Measurements from ENCODE around the gene ARHGAP21. TPM values are rescaled to one million over a fixed set of nuclear protein-coding genes. Genes with fewer than 3 reads are reported as not detected.

The ARHGAP21 gene
- total RNA-seq, 1 donor from 2014 or later: 27.5 TPM

GRCh38 chr10:24550680-24551079 lies 173.0 kb downstream of the ARHGAP21 start:
- Histone ChIP-seq H3K27ac (no peak overlapping the region), H3K9me3 (no peaks in the 10 kb centered on the region), H3K27me3 (no peaks in the 10 kb centered on the region), H3K4me1 (no peaks in the 10 kb centered on the region), H3K36me3 (peaks cover under 1% of the 10 kb centered on the region in 2 donors), H3K4me3 (no peak overlapping the region)
- TF ChIP-seq CTCF (IDR thresholded peaks at IDR 0.05): no peak
- intact Hi-C loops (cut with DNase I): no loop called here
- DNase-seq (ENCODE audit: low spot score in 2 of 2): peak in 1 of 2 donors; percentile 38

DNA sequence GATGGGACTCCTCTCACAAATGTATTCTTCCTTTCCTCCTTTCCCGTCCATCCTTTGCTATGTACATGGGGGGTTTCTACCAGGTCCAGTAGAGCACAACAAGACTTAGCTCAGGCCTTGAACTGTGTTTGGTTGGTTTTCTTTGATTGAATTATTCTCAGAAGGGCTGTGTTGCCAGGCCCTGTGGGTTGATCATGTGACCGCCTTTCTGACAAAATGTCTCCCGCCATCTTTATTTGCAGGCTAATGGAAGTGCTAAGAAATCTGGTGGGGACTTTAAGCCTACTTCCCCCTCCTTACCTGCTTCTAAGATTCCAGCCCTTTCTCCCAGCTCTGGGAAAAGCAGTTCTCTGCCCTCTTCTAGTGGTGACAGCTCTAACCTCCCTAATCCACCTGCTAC lies 178.1 kb downstream of the ARHGAP21 start:
- intact Hi-C loops (cut with DNase I): no loop called here
- H3K27me3 ChIP-seq: no peaks in the 10 kb centered on the region
- H3K4me3 ChIP-seq: no peak overlapping the region
- no peak for TF ChIP-seq CTCF (IDR thresholded peaks at IDR 0.05)
- peaks cover 10 to 15% of the 10 kb centered on the region in 2 donors for H3K36me3 ChIP-seq
- no peak for DNase-seq (ENCODE audit: low spot score in 2 of 2)
- no peak overlapping the region for H3K27ac ChIP-seq
- no peaks in the 10 kb centered on the region for H3K4me1 ChIP-seq
- H3K9me3 ChIP-seq: no peaks in the 10 kb centered on the region

DNA sequence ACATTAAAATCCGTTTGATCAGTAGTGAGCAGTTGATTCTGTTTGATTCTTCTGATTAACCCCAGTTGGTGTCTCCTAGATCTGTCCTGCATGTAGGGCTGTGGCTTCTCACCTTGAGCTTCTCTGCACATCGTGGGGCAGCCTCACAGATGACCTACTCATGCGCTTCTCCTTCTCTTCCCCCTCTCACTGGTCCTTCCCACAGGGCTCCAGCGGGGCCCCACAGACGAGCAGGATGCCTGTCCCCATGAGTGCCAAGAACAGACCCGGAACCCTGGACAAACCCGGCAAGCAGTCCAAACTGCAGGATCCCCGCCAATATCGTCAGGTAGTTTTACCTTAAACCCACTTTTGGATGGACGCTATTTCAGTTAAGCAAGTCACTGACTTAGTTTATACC lies 178.9 kb downstream of the ARHGAP21 start:
- Histone ChIP-seq H3K9me3 (no peaks in the 10 kb centered on the region), H3K4me1 (no peaks in the 10 kb centered on the region), H3K27ac (no peak overlapping the region), H3K27me3 (no peaks in the 10 kb centered on the region), H3K36me3 (peaks cover 10 to 18% of the 10 kb centered on the region in 2 donors), H3K4me3 (no peak overlapping the region)
- intact Hi-C loops (cut with DNase I): no loop called here
- DNase-seq (ENCODE audit: low spot score in 2 of 2): no peak
- no peak for TF ChIP-seq CTCF (IDR thresholded peaks at IDR 0.05)

GRCh38 chr10:24542314-24543270 lies 181.1 kb downstream of the ARHGAP21 start:
- H3K9me3 ChIP-seq: no peaks in the 10 kb centered on the region
- no peak overlapping the region for H3K4me3 ChIP-seq
- H3K27me3 ChIP-seq: no peaks in the 10 kb centered on the region
- H3K4me1 ChIP-seq: no peaks in the 10 kb centered on the region
- intact Hi-C loops (cut with DNase I): no loop called here
- no peak overlapping the region for H3K27ac ChIP-seq
- DNase-seq (ENCODE audit: low spot score in 2 of 2): no peak
- H3K36me3 ChIP-seq: peaks cover 10 to 18% of the 10 kb centered on the region in 2 donors
- TF ChIP-seq CTCF (IDR thresholded peaks at IDR 0.05): no peak

GRCh38 chr10:24541239-24541753 lies 182.4 kb downstream of the ARHGAP21 start:
- Histone ChIP-seq H3K36me3 (peaks cover 10 to 23% of the 10 kb centered on the region in 2 donors), H3K4me1 (no peaks in the 10 kb centered on the region), H3K27ac (no peak overlapping the region), H3K9me3 (no peaks in the 10 kb centered on the region), H3K27me3 (no peaks in the 10 kb centered on the region), H3K4me3 (no peak overlapping the region)
- intact Hi-C loops (cut with DNase I): no loop called here
- no peak for TF ChIP-seq CTCF (IDR thresholded peaks at IDR 0.05)
- DNase-seq (ENCODE audit: low spot score in 2 of 2): no peak

Data from ascending aorta (tissue), 2 donors.